SU-DHL-6 (cell line): ENCODE data around the gene ACTN1.

Experiments used
- CTCF ChIP-seq: fragments of 200-600 bp; sonication (generic); IDR thresholded peaks from one replicate; pipeline ENCODE4 v1.5.1; 2017; ENCODE audit warnings: antibody characterized with exemption, mild to moderate bottlenecking, low read length, moderate library complexity; ENCODE audit not compliant: insufficient read depth, poor library complexity, severe bottlenecking
- EZH2phosphoT487 ChIP-seq: fragments of 200-600 bp; sonication (generic), shearing (Covaris generic); conservative IDR thresholded peaks from 2 replicates; pipeline ENCODE4 v1.6.1; 2018; ENCODE audit warnings: mild to moderate bottlenecking, antibody characterized with exemption, low read length, moderate library complexity, mixed read lengths

- no peak for TF ChIP-seq CTCF
- TF ChIP-seq EZH2phosphoT487: no peak
These were observed 85.0 kb downstream of the ACTN1 start for GRCh38 chr14:68894123-68894522.
